Left ventricle myocardium inferior (tissue), 1 donor: ENCODE results near the gene APLF. TPM values are rescaled to one million over a fixed set of nuclear protein-coding genes. Genes with fewer than 3 reads are reported as not detected.
"Not testable (repeated sequence)": the region's sequence is repeated elsewhere in the genome, so short reads cannot be mapped to it uniquely, and the experiment has no call there.

Experiments used
- DNase-seq: peaks from one replicate; pipeline ENCODE4 v3.0.0-alpha.2; 2020
- H3K27ac ChIP-seq: fragments of 200-600 bp; replicated peaks from 2 replicates; pipeline ENCODE4 v1.8.0; 2021
- H3K27me3 ChIP-seq: fragments of 200-600 bp; 2 replicates; pipeline ENCODE4 v1.8.0; 2021; ENCODE audit warnings: low read depth
- H3K36me3 ChIP-seq: fragments of 200-600 bp; 2 replicates; pipeline ENCODE4 v1.8.0; 2021
- H3K4me1 ChIP-seq: fragments of 200-600 bp; 2 replicates; pipeline ENCODE4 v1.8.0; 2021
- H3K4me3 ChIP-seq: fragments of 200-600 bp; 2 replicates; pipeline ENCODE4 v1.8.0; 2021; ENCODE audit warnings: mild to moderate bottlenecking, moderate library complexity
- H3K9me3 ChIP-seq: fragments of 200-600 bp; replicated peaks from 2 replicates; pipeline ENCODE4 v1.8.0; 2021
- CTCF ChIP-seq: fragments of 200-600 bp; IDR thresholded peaks from 2 replicates; pipeline ENCODE4 v1.8.0; 2021; ENCODE audit warnings: antibody characterized with exemption, mild to moderate bottlenecking, borderline replicate concordance
- intact Hi-C: fragments of 100-400 bp; cut with micrococcal nuclease; formaldehyde crosslinking; loops from one replicate; pipeline ENCODE4 v1.11.0; 2022
- total RNA-seq: library from RNA; stranded (reverse); fragmentation: NEBNext Ultra II Directional; extraction: Animal tissue kit (Norgen Biotek cat#: 25700); gene quantifications from one replicate; pipeline ENCODE4 v1.2.1, GENCODE V29; 2021
- donor health status: DM: no; HTN: yes; CAD: no; lungs with severe emphysema.

Gene APLF
- total RNA-seq, 1 donor from 2014 or later = 4.8 TPM

- intact Hi-C loops = no loop called here
- Histone ChIP-seq H3K4me3 (no peak overlapping the region), H3K27me3 (no peaks in the 10 kb centered on the region), H3K9me3 (peaks cover 2% of the 10 kb centered on the region), H3K4me1 (peaks cover 13% of the 10 kb centered on the region), H3K27ac (no peak overlapping the region), H3K36me3 (no peaks in the 10 kb centered on the region)
- no peak for DNase-seq
- TF ChIP-seq CTCF = no peak
Observed at GRCh38 chr2:68590702-68591101, 123.3 kb downstream of the APLF start.

GRCh38 chr2:68591225-68591624, 123.8 kb downstream of the APLF start:
- Histone ChIP-seq H3K4me3 (no peak overlapping the region), H3K4me1 (peaks cover 13% of the 10 kb centered on the region), H3K9me3 (peaks cover 4% of the 10 kb centered on the region), H3K27me3 (no peaks in the 10 kb centered on the region), H3K27ac (no peak overlapping the region), H3K36me3 (no peaks in the 10 kb centered on the region)
- no peak for DNase-seq
- intact Hi-C loops = no loop called here
- TF ChIP-seq CTCF = no peak

- H3K27ac ChIP-seq = peak overlapping the region; percentile 81
- TF ChIP-seq CTCF = no peak
- no peak for DNase-seq
- intact Hi-C loops = no loop called here
- H3K4me1 ChIP-seq = peaks cover 13% of the 10 kb centered on the region
- H3K27me3 ChIP-seq = no peaks in the 10 kb centered on the region
- no peak overlapping the region for H3K4me3 ChIP-seq
- peaks cover 4% of the 10 kb centered on the region for H3K9me3 ChIP-seq
- no peaks in the 10 kb centered on the region for H3K36me3 ChIP-seq
Observed at GRCh38 chr2:68594041-68594440, 126.7 kb downstream of the APLF start.

- H3K4me1 ChIP-seq = peaks cover 13% of the 10 kb centered on the region
- intact Hi-C loops = no loop called here
- peaks cover 11% of the 10 kb centered on the region for H3K9me3 ChIP-seq
- H3K36me3 ChIP-seq = no peaks in the 10 kb centered on the region
- H3K27me3 ChIP-seq = no peaks in the 10 kb centered on the region
- TF ChIP-seq CTCF = peak; percentile 83
- H3K4me3 ChIP-seq = peak overlapping the region; percentile 46
- H3K27ac ChIP-seq = peak overlapping the region; percentile 81
- DNase-seq = peak; percentile 21
Observed at GRCh38 chr2:68594674-68595492, 127.5 kb downstream of the APLF start.

GRCh38 chr2:68595493-68595785, 128.1 kb downstream of the APLF start:
- intact Hi-C loops = not testable (repeated sequence)

GRCh38 chr2:68600495-68600894, 133.1 kb downstream of the APLF start:
- H3K4me1 ChIP-seq, H3K27ac ChIP-seq, H3K36me3 ChIP-seq, intact Hi-C loops, H3K4me3 ChIP-seq, H3K27me3 ChIP-seq, DNase-seq: not testable (repeated sequence)
- H3K9me3 ChIP-seq = peaks cover 59% of the 10 kb centered on the region

More at GRCh38 chr2:68595493-68595785, 128.1 kb downstream of the APLF start:
- peak overlapping the region; percentile 81 for H3K27ac ChIP-seq
- H3K4me1 ChIP-seq = peaks cover 13% of the 10 kb centered on the region
- H3K9me3 ChIP-seq = peaks cover 16% of the 10 kb centered on the region
- H3K36me3 ChIP-seq, DNase-seq, H3K27me3 ChIP-seq, H3K4me3 ChIP-seq: not testable (repeated sequence)
